GM21360 (cell line): ENCODE results near the gene RSPO3.
"Not testable (repeated sequence)": the region's sequence is repeated elsewhere in the genome, so short reads cannot be mapped to it uniquely, and the experiment has no call there.

Experiments
- ATAC-seq: cut with Tn5 transposase; IDR thresholded peaks from one replicate; pipeline ENCODE4 v1.9.1; 2021; ENCODE audit warnings: mild to moderate bottlenecking, moderate library complexity; ENCODE audit not compliant: unreplicated experiment

Gene RSPO3

DNA sequence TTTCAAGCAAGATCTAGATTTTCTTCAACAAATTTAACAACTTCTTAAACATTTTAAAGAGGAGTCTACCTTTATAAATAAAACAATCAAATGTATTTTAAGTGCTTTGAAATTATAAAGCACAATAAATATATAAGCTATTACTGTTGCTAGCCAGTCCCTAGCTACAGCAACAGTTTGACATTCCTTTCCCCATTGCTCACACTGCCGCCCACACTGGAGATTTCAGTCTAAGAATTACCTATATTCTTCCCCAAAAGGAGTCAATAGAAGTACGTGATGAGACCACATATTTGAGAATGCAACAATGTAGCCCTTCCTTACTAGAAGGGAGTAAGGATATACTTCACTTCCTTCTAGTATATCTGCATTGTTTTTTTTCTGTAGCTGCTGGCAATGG is 82.8 kb downstream of the RSPO3 start:
- ATAC-seq, result no peak

DNA sequence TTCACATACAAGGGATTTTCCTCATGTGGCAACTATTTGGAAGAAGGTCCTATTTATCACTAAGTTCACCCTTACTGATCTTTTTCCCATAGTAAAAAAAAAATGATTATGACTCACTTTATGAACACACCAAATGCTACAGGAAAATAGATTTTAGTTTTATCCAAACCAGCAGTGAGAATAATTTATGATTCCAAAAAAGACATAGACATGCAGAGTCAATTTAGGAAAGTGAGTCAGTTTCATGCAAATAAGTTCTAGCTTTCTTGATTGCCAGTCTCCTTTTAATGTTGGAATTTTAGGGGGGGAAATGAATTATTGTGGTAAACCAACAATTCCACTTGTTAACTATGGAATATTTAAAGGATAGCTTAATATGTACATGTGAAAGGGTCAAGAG is 84.2 kb downstream of the RSPO3 start:
- no peak for ATAC-seq

DNA sequence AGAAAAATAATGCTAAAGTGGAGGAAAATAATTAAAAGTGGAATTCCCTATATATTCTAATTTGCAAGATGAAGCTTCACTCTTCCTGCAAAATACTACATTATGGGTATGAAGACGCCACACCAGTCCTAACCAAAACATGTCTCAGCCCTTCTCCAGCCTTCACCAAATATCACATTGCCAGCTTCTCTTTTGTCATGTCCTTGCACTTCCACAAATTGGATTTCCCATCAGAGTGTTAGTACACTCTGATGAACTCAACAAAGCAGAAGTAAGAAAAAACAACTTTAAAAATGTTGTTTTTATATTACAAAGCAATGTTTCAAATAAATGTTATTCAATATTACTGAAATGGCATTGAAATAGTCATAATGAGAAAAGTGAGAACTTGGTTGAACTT is 85.8 kb downstream of the RSPO3 start:
- no peak for ATAC-seq

DNA sequence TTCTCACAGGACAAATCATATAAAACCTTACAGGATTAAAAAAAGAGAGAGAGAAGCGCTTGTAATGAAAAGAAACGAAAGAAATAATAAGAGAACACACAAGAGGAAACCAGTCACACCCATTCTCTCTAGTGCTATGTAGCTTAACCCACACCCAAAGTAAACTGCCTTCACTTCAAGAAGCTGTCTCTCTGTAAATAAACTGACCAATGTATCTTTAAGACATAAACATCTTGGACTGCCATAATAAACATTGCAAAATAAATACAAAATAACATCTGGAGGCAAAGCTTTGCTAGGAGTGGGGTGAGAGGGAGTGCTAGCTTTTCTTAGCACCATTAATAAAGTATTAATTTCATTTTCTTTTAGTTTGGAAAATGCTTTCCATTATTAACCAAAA is 86.6 kb downstream of the RSPO3 start:
- ATAC-seq, result no peak

- no peak for ATAC-seq
These were observed 88.1 kb downstream of the RSPO3 start for GRCh38 chr6:127206531-127207095.

DNA sequence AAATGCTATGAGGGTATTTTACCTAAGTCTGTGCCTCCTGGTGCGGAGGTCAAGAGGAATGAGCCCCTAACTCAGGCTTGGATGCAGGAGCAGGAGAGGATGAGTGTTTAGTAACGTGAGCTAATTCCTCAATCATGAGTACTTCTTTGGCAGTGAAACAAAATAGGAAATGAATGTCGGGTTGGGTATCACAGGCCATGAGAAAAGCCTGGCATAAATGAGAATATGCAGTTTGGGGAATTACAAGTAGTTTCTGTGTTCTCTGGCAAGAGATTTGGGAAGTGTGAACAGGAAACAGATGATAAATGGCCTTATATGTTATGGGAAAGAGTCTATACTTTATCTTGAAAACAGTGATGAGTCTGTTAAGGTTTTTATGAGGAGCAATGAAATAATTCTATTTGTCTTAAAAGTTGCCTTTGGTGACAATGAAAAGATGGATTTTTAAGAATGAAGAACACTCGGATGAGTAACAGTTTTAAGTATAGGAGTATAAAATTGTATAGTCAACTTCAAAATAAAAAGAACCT is 89.2 kb downstream of the RSPO3 start:
- no peak for ATAC-seq

GRCh38 chr6:127210725-127211124 is 92.3 kb downstream of the RSPO3 start:
- no peak for ATAC-seq

GRCh38 chr6:127212376-127212775 is 93.9 kb downstream of the RSPO3 start:
- ATAC-seq, result no peak

GRCh38 chr6:127214032-127214431 is 95.6 kb downstream of the RSPO3 start:
- ATAC-seq, result not testable (repeated sequence)

DNA sequence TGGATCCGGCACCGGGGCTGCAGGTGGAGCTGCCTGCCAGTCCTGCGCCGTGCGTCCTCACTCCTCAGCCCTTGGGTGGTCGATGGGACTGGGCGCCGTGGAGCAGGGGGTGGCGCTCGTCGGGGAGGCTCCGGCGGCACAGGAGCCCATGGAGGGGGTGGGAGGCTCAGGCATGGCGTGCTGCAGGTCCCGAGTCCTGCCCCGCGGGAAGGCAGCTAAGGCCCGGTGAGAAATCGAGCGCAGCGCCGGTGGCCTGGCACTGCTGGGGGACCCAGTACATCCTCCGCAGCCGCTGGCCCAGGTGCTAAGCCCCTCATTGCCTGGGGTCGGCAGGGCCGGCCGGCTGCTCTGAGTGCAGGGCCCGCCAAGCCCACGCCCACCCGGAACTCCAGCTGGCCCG is 96.1 kb downstream of the RSPO3 start:
- not testable (repeated sequence) for ATAC-seq

GRCh38 chr6:127215931-127216330 is 97.5 kb downstream of the RSPO3 start:
- no peak for ATAC-seq

GRCh38 chr6:127216810-127217789 is 98.6 kb downstream of the RSPO3 start:
- ATAC-seq, result no peak

DNA sequence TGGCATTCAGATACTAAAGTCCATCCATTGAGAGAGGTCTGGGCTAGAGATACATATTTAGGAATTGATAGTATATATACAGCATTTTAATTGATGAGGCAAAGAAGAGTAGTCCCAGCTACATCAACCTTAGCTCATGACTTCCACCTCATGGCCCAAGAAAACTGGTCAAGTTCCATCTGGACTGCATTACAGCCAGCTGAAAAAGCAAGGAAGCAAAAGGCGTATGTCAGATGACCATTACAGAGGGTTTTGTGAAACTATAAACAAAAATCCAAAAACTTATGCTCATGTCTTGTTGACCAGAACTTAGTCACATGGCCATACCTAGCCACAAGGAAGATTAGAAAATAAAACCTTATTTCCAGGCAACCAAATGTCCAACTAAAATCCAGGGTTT is 101.4 kb downstream of the RSPO3 start:
- no peak for ATAC-seq

DNA sequence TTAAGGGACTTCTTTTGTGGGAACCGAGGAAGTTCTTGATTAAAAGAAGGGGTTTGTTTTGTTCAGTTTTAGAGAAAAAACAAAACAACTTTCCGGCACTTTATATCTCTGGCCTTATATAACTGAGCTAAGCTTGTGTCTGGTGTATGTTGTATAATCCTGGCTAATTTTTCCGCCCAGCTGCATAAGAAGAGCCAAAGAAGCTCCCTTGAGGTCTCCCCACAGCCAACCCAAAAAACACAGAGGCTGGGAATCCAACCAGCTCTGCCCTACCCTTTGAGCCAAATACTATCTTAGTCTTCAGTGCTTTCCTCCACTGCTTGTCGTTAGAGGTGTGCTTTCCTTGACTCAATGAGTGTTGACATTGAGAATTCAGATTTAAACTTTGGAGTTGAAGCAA is 102.7 kb downstream of the RSPO3 start:
- ATAC-seq, result no peak

- ATAC-seq, result no peak
These were observed 103.9 kb downstream of the RSPO3 start for GRCh38 chr6:127222418-127222817.

GRCh38 chr6:127225497-127225896 is 107.0 kb downstream of the RSPO3 start:
- ATAC-seq, result no peak

DNA sequence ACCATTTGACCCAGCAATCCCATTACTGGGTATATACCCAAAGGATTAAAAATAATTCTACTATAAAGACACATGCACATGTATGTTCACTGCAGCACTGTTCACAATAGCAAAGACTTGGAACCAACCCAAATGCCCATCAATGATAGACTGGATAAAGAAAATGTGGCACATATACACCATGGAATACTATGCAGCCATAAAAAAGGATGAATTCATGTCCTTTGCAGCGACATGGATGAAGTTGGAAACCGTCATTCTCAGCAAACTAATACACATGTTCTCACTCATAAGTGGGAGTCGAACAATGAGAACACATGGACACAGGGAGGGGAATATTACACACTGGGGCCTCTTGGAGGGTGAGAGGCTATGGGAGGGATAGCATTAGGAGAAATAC is 115.3 kb downstream of the RSPO3 start:
- not testable (repeated sequence) for ATAC-seq

DNA sequence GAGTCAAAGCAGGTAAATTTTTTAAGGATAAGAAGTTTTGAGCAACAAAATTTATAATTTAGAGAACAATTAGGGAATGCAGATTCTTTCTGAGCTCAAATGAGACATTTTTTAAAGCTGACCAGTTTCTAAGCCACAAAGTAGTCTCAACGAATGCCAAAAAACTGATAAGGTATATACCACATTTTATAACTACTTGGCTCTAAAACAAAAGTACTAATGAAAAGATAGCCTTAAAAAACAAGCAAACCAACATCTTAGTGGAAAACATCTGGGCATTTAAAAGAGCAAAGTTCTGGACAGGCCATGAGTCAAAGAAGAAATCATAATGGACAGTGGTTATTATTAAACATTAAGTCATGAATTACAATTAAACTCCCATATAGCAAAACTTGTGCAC is 125.0 kb downstream of the RSPO3 start:
- no peak for ATAC-seq
